ENCODE data around the gene PLAC1.

DNA sequence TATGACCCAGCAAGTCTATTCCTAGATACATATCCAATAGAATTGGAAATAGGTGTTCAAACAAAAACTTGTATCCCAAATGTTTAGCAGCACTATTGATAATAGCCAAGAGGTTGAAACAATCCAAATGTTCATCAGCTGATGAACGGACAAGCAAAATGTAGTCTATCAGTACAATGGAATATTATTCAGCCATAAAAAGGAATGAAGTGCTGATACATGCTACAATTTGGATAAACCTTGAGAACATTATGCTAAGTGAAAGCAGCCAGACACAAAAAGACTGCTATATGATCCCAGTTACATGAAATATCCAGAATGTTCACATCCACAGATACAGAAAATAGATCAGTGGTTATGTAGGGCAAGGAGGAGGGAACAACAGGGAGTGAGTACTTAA, 50.1 kb downstream of the PLAC1 start:
- TF ChIP-seq, protein P1, sequence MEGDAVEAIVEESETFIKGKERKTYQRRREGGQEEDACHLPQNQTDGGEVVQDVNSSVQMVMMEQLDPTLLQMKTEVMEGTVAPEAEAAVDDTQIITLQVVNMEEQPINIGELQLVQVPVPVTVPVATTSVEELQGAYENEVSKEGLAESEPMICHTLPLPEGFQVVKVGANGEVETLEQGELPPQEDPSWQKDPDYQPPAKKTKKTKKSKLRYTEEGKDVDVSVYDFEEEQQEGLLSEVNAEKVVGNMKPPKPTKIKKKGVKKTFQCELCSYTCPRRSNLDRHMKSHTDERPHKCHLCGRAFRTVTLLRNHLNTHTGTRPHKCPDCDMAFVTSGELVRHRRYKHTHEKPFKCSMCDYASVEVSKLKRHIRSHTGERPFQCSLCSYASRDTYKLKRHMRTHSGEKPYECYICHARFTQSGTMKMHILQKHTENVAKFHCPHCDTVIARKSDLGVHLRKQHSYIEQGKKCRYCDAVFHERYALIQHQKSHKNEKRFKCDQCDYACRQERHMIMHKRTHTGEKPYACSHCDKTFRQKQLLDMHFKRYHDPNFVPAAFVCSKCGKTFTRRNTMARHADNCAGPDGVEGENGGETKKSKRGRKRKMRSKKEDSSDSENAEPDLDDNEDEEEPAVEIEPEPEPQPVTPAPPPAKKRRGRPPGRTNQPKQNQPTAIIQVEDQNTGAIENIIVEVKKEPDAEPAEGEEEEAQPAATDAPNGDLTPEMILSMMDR (IDR thresholded peaks at IDR 0.05): no peak
- no peak for TF ChIP-seq POLR2A (IDR thresholded peaks at IDR 0.05)

Data from ovary (tissue), 3 donors.